ENCODE data around the gene SMIM36.

DNA sequence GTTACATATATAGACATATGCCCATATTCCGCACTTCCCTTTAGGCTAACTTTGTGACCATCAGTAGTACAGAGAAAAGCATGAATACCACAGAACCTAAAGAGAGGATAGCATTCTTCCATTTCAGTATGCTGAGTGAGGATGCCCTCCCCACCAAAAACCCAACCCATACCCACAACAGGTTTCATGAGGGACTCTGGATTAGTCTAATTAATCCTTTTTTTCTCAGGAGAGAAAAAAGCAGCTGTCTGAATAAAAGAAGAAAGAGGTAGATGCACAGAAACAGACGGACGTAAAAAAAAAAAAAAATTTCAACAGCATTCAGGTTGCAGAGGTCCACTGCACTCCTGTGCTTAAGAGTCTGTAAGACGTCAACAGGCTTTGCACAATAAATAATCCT is 96.3 kb downstream of the SMIM36 start:
- TF ChIP-seq CTCF (IDR thresholded peaks at IDR 0.05) (no peak), POLR2AphosphoS5 (IDR thresholded peaks at IDR 0.05; ENCODE audit: insufficient read depth in 1 of 2, low read depth in 1 of 2) (no peak), POLR2A (IDR thresholded peaks at IDR 0.05) (no peak)

Data from vagina (tissue), 2 donors.